HAP-1 (cell line): ENCODE data around the gene GSTM4.
A peak's percentile ranks its signal among the peaks of the same experiment; 100 is the strongest.
"Not testable (repeated sequence)": the region's sequence is repeated elsewhere in the genome, so short reads cannot be mapped to it uniquely, and the experiment has no call there.

ENCODE experiments used
- DNase-seq, 2 experiments: peaks; one replicate each; pipeline ENCODE4 v3.0.0-alpha.2; 2016 to 2020; ENCODE audit warnings: low spot score in 2 of 2
- H3K27me3 ChIP-seq: fragments of 250-450 bp; sonication (Bioruptor Pico); 2 replicates; pipeline ENCODE4 v1.5.1; 2020; ENCODE audit warnings: low read depth, mild to moderate bottlenecking, moderate library complexity
- H3K36me3 ChIP-seq: fragments of 250-450 bp; sonication (Bioruptor Pico); replicated peaks from 2 replicates; pipeline ENCODE4 v1.5.1; 2020; ENCODE audit warnings: mild to moderate bottlenecking
- H3K4me1 ChIP-seq: fragments of 250-450 bp; sonication (Bioruptor Pico); 2 replicates; pipeline ENCODE4 v1.5.1; 2020; ENCODE audit warnings: mild to moderate bottlenecking
- H3K4me3 ChIP-seq: fragments of 250-450 bp; sonication (Bioruptor Pico); 2 replicates; pipeline ENCODE4 v1.5.1; 2020; ENCODE audit warnings: mild to moderate bottlenecking, moderate library complexity
- H3K9me3 ChIP-seq: fragments of 250-450 bp; sonication (Bioruptor Pico); 2 replicates; pipeline ENCODE4 v1.5.1; 2020; ENCODE audit warnings: mild to moderate bottlenecking, moderate library complexity
- in situ Hi-C: fragments of 300-500 bp; cut with MboI; formaldehyde crosslinking; loops from 3 replicates; pipeline ENCODE4 v1.14.3; 2020; ENCODE audit warnings: low sequenced_read_pairs, inconsistent platforms, mixed read lengths

The GSTM4 gene

GRCh38 chr1:109657970-109658369 is 2.1 kb downstream of the GSTM4 start:
- Histone ChIP-seq H3K4me3 (no peak overlapping the region), H3K9me3 (no peaks in the 10 kb centered on the region), H3K27me3 (no peaks in the 10 kb centered on the region), H3K4me1 (peaks cover 2% of the 10 kb centered on the region; the same call in 1 of the 2 replicates), H3K36me3 (no peaks in the 10 kb centered on the region; the same call in 1 of the 2 replicates)
- DNase-seq, result no peak
- in situ Hi-C loops, result loop anchor here (10.0 kb wide), 1 partner anchor 327 kb away; the partner anchor contains the start of gene AHCYL1

DNA sequence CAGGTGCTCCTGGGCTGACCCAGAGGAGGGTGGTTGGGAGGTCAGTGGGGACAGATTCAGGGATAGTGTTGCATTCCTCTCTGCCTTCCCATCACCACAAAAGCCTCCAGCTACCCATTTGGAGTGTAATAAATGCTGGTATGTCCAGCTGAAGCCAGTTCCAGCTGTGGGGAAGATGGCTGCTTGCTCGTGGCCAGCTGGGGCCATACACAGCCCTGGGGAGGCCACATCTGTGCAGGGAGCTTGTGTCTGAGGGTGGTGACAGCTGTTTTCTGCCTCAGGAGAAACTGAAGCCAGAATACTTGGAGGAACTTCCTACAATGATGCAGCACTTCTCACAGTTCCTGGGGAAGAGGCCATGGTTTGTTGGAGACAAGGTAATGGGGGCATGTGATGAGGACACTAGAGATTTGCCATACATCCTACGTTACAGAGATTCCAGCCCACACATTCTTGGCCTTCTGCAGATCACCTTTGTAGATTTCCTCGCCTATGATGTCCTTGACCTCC is 2.7 kb downstream of the GSTM4 start:
- Histone ChIP-seq H3K4me3 (no peak overlapping the region), H3K4me1 (peaks cover 2% of the 10 kb centered on the region; the same call in 1 of the 2 replicates), H3K9me3 (no peaks in the 10 kb centered on the region), H3K27me3 (no peaks in the 10 kb centered on the region), H3K36me3 (no peaks in the 10 kb centered on the region; the same call in 1 of the 2 replicates)
- in situ Hi-C loops, result loop anchor here (10.0 kb wide), 1 partner anchor 326 kb away; the partner anchor contains the start of gene AHCYL1
- no peak for DNase-seq

DNA sequence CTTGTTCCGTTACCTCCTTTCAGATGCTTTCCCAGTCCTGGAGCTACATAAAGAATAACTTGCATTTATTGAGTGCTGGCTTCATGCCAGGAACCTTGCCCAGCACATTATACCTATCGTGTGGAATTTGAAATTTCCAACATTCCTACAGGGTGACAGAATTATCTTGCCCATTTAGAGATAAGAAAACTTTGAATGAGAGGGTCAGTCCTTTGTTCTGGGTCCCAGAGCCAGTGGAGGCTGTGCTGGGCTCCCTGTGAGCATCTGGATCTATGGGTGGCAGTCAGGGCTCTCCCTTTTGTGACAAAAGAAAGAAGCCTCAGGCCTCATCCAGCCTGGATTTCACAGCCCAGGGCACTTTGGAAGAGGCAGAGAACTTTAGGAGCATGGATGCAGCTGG is 3.2 kb downstream of the GSTM4 start:
- Histone ChIP-seq H3K4me3 (no peak overlapping the region), H3K36me3 (no peaks in the 10 kb centered on the region; the same call in 1 of the 2 replicates), H3K4me1 (peaks cover 2% of the 10 kb centered on the region; the same call in 1 of the 2 replicates), H3K9me3 (no peaks in the 10 kb centered on the region), H3K27me3 (no peaks in the 10 kb centered on the region)
- DNase-seq, result no peak
- in situ Hi-C loops, result loop anchor here (10.0 kb wide), 1 partner anchor 326 kb away; the partner anchor contains the start of gene AHCYL1

DNA sequence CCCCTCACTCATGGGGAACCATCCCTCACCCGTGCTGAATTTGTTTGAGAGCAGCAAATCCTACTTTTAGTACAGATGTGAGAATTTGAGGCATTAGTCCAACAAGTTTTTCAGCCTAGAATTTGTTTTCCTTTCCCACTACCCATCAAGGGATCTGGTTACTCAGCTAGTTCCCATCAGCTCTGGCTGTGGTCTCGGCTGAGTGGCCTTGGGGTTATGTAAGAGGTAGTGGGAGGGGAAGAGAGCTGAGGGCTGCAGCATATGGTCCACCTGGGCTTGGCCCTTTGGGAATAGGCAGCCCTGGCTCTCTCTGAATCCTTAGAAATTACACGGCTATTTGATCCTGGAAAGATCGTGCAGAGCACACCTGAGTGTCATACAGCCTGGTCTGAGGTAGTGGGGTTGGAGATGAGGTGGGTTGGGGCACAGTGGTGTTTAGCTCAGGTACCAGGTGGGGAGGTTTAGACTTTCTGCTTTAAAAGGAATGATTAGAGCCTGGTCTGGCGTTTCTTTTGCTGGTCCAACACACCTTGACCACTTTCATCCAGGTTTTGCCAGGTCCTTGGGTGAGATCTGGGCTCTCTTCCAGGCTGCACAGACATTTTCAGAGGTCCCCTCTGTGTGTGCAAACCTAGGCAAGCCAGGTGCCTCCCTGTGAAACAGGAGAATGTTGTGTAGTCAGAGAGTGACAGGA is 4.2 kb downstream of the GSTM4 start:
- H3K4me3 ChIP-seq, result no peak overlapping the region
- peaks cover 2% of the 10 kb centered on the region; the same call in 1 of the 2 replicates for H3K4me1 ChIP-seq
- H3K36me3 ChIP-seq, result no peaks in the 10 kb centered on the region; the same call in 1 of the 2 replicates
- DNase-seq, result no peak
- H3K27me3 ChIP-seq, result no peaks in the 10 kb centered on the region
- H3K9me3 ChIP-seq, result no peaks in the 10 kb centered on the region
- in situ Hi-C loops, result loop anchor here (10.0 kb wide), 1 partner anchor 325 kb away; the partner anchor contains the start of gene AHCYL1

DNA sequence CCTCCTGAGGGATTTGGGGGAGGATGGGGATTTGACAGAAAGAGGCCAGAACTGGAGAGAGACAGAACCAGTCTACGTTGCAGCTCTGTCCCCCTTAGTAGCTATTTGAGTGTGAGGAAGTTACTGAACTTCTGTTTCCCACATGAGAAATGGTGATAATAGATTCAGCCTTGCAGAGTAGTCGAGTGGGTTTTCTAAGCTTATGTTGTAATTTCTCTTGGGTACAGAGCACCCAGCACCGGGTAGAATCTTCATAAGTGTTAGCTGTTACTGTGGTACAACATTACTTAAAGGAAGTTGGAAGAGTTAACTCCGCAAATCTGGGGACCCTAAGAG is 4.8 kb downstream of the GSTM4 start:
- DNase-seq, H3K9me3 ChIP-seq, H3K27me3 ChIP-seq, H3K4me3 ChIP-seq, H3K4me1 ChIP-seq, in situ Hi-C loops, H3K36me3 ChIP-seq: not testable (repeated sequence)

DNA sequence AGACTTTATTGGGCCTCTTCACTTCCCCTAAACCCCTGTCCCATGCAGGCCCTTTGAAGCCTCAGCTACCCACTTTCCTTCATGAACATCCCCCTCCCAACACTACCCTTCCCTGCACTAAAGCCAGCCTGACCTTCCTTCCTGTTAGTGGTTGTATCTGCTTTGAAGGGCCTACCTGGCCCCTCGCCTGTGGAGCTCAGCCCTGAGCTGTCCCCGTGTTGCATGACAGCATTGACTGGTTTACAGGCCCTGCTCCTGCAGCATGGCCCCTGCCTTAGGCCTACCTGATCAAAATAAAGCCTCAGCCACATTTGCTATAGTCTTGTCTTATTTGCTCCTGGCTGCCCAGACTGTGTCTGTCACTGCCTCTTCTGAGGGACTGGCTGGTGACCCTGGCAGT is 5.5 kb downstream of the GSTM4 start:
- H3K36me3 ChIP-seq, result no peaks in the 10 kb centered on the region; the same call in 1 of the 2 replicates
- DNase-seq, result no peak
- no peaks in the 10 kb centered on the region for H3K27me3 ChIP-seq
- in situ Hi-C loops, result no loop called here
- H3K4me3 ChIP-seq, result no peak overlapping the region
- H3K4me1 ChIP-seq, result no peaks in the 10 kb centered on the region
- H3K9me3 ChIP-seq, result no peaks in the 10 kb centered on the region

DNA sequence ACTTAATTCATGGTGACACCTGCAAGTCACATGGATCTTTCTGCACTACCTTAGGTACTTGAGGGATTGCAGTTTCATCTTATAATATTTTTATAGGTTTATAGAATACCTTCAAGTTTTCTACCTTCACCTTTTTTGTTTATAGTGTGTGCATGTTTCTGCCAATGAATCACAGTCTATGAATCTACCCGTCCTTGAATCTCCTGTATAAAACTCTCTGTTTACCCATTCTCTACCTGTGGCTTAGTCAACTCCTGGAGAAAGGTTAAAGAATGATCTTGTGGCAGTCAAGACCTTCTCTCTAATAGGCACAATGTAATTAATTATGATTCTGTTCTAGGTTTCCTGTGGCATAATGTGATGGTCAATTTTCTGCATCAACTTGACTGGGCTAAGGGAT is 8.8 kb downstream of the GSTM4 start:
- H3K4me1 ChIP-seq, result peaks cover 3% of the 10 kb centered on the region; the same call in 1 of the 2 replicates
- no peaks in the 10 kb centered on the region for H3K36me3 ChIP-seq
- DNase-seq, result no peak
- H3K9me3 ChIP-seq, result no peaks in the 10 kb centered on the region
- H3K27me3 ChIP-seq, result no peaks in the 10 kb centered on the region
- no peak overlapping the region for H3K4me3 ChIP-seq
- in situ Hi-C loops, result no loop called here

DNA sequence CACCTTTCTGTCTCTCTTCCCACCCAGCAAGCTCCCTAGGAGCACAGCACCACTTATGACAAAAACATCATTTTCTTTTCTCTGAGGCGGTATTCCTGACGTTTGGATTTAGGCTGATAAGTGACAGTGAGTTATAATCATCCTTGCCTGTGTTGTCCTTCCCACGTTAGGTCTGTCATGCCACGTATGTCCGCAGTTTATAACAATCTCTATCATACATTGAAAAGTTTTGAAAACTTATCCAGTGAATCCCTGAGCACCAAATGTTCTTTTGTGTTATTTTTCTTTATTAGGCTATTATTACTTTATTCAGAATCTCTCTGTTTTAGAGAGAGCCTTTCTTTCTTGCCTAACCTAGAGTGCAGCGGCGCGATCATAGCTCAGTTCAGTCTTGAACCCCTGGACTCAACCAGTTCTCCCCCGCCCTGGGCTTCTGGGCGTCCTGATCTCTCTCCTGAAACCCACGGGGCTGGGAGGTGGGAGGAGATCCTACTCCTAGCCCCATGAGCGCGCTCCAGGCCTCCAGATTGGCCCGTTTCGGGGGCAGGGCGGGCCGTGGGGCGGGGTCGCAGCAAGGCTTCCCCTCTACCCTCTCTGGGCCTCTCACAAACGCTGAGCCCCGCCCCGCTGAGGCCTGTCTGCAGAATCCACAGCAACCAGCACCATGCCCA is 11.7 kb downstream of the GSTM4 start, which contains the start of gene GSTM2:
GSTM2 (plus strand) TSS at position 606 of the 671 bp plus-strand sequence; CDS start at position 665, 59 bp downstream.
- Histone ChIP-seq H3K36me3 (no peaks in the 10 kb centered on the region), H3K9me3 (no peaks in the 10 kb centered on the region), H3K4me3 (no peak within 1 kb of the TSS), H3K4me1 (peaks cover 3% of the 10 kb centered on the region; the same call in 1 of the 2 replicates), H3K27me3 (no peaks in the 10 kb centered on the region)
- in situ Hi-C loops, result no loop called here
- DNase-seq, result peak; percentile 52 to 90

GRCh38 chr1:109668123-109668775 is 12.3 kb downstream of the GSTM4 start:
- Histone ChIP-seq H3K4me3 (no peak overlapping the region), H3K36me3 (no peaks in the 10 kb centered on the region), H3K9me3 (no peaks in the 10 kb centered on the region), H3K27me3 (no peaks in the 10 kb centered on the region), H3K4me1 (peaks cover 3% of the 10 kb centered on the region; the same call in 1 of the 2 replicates)
- in situ Hi-C loops, result no loop called here
- DNase-seq, result no peak

GRCh38 chr1:109669246-109669948 is 13.5 kb downstream of the GSTM4 start:
- no peak for DNase-seq
- Histone ChIP-seq H3K4me3 (no peak overlapping the region), H3K4me1 (peaks cover 3% of the 10 kb centered on the region; the same call in 1 of the 2 replicates), H3K9me3 (no peaks in the 10 kb centered on the region), H3K36me3 (no peaks in the 10 kb centered on the region), H3K27me3 (no peaks in the 10 kb centered on the region)
- in situ Hi-C loops, result no loop called here

- H3K4me1 ChIP-seq, in situ Hi-C loops, H3K36me3 ChIP-seq, H3K4me3 ChIP-seq, H3K9me3 ChIP-seq, DNase-seq, H3K27me3 ChIP-seq: not testable (repeated sequence)
Observed at GRCh38 chr1:109669949-109670302, 14.0 kb downstream of the GSTM4 start.

DNA sequence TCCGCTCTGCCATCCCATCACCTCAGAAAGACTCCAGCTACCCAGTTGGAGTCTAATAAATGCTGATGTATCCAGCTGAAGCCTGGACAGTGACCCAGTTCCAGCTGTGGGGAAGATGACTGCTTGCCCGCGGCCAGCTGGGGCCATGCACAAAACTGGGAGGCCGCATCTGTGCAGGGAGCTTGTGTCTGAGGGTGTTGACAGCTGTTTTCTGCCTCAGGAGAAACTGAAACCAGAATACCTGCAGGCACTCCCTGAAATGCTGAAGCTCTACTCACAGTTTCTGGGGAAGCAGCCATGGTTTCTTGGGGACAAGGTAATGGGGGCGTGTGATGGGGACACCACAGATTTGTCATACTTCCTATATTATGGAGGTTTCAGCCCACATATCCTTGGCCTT is 15.2 kb downstream of the GSTM4 start:
- H3K4me1 ChIP-seq, result peaks cover 3% of the 10 kb centered on the region; the same call in 1 of the 2 replicates
- H3K36me3 ChIP-seq, result no peaks in the 10 kb centered on the region
- H3K4me3 ChIP-seq, result no peak overlapping the region
- no peak for DNase-seq
- in situ Hi-C loops, result no loop called here
- H3K9me3 ChIP-seq, result no peaks in the 10 kb centered on the region
- H3K27me3 ChIP-seq, result no peaks in the 10 kb centered on the region

- H3K36me3 ChIP-seq, in situ Hi-C loops, H3K9me3 ChIP-seq, H3K27me3 ChIP-seq, H3K4me3 ChIP-seq, H3K4me1 ChIP-seq, DNase-seq: not testable (repeated sequence)
Observed at GRCh38 chr1:109673861-109674260, 18.0 kb downstream of the GSTM4 start.
